DMS 273 treated with DMSO at 0.1 percent for 48 hours (cell line): Measurements from ENCODE around the gene FAM20A.

Experiments
- DNase-seq: peaks from one replicate; lab custom pipeline; 2025; lab: John Stamatoyannopoulos, UW

The FAM20A gene

DNA sequence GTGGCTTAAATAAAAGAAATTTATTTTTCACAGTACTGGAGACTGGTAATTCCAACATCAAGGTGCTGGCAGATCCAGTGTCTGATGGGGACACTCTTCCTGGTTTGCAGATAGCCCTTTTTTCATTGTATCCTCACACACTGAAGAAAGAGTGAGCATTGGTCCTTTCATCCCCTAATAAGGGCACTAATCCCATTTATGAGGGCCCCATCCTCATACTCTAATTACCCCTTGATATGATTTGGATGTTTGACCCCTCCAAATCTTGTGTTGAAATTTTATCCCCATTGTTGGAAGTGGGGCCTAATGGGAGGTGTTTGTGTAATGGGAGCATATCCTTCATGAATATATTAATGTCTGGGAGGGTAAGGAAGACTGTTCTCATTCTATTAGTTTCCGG is 9.4 kb upstream of the FAM20A start:
- DNase-seq, result no peak

DNA sequence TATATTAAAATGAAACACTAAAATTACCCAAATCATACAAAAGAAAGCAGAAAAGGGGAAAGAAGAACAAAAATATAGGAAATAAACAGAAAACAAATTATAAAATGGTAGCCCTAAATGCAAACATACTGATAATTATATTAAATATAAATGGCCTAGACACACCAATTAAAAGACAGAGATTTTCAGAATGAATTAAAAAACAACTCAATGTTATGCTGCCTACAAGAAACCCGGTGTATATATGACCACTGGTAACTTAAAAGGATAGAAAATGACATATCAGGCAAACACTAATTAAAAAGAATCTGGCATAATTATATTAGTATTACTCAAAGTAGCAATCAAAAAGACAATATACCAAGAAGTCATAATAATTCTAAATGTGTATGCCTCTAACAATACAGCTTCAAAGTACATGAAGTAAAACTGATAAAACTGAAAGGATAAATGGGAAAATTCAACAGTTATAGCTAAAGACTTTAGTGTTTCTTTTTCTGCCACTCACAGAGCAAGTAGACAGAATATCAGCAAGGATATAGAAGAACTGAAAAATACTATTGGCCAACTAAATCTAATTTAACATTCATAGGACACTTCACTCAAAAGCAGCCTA is 7.5 kb upstream of the FAM20A start:
- no peak for DNase-seq

DNA sequence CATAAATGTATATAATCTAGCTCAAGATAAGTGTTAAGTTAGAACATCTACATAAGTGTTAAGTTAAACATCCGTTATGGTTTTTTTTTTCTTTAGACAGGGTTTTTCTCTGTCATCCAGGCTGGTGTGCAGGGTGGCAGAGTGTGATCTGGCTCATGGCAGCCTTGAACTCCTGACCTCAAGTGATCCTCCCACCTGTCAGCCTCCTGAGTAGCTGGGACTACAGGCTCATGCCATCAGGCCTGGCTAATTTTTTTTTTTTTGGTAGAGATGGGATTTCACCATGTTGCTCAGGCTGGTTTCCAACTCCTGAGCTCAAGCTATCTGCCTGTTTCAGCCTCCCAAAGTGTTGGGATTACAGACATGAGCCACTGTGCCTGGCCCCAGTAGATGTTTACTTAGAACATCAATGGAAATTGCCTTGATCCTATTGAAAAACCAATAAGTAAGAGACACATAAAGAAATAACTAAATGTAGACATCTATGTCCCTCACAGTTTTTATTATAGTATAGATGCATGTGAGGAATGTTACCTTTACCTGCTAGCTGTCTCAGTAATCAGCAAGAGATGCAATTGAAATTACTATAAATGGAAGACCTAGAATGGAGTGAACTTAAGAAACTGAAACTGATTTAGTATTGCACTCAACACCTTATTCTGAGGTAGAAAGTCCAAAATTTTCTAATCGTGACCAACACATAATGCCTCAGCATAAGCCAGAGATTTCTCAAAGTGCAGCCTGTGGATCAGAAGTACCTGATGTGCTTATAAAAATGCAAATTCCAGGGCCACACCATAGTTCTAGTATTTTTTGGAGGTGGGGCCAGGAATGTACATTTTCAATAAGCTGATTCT is 5.5 kb upstream of the FAM20A start:
- no peak for DNase-seq

DNA sequence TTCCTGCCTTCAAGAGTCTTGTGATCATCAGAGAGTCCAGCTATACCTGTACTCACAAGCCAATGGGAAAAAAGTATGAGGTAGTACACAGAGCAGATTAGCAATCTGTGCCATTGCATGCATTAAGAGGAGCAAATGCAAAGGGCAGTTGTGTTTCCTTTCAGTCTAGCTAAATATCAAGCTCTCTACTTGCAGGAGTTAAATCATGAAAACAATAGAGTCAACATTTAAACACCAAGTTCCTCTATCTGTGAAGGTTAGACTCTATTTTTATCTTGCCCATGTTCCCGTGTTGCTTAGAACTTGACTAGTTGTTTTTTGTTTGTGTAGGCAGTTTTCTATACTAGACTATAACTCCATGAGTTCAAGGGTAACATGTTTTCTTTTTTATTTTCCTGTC is 4.7 kb upstream of the FAM20A start:
- no peak for DNase-seq

DNA sequence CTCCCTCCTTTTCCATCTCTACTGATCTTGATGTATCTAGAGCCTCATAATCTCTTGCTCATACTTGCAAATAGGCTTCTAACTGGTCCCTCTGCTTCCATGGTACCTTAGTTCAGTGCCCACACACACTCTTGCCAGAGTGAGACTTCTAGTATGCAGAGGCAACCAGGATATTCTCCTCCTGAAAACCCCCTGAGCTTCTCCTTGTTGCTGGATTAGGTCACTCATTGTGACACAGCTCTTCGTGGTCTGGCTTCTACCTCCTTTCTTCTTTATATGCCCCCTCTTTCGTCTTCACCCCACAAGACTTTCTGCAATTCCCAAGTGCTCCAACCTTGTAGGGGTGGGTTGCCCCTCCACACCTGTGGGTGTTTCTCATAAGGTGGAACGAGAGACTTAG is 2.5 kb upstream of the FAM20A start:
- no peak for DNase-seq

DNA sequence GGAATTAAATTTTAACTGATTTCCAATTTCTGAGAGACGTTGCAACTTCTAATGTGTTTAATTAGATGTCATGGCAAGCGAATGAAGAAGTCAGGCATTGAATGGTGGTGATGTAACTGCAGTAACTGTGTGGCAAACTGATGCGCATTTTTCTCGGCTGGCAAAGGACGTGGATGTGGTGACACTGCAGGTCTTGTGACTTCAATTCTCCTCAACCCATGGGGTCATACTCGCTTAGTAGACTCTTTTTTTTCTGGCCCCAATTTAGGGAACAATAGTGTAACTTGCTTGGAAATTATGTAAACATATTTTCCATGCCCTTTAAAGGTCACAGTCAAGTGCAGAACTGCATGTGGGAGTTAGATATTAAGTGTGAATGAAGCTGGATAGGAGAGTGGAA is 1.9 kb upstream of the FAM20A start:
- DNase-seq, result no peak

DNA sequence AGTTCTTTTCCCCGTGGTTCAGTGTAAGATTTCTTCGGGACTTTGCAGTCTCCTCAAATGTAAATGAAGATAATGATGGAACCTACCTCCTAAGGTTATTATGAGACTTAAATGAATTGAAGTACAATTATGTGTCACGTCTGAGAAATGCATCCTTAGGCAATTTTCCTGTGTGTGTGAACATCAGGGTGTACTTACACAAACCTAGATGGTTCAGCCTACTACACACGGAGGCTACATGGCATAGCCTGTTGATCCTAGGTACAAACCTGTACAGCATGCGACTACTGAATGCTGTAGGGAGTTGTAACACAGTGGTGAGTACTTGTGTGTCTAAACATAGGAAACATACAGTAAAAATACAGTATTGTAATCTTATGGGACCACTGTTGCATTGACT is 1.1 kb upstream of the FAM20A start:
- no peak for DNase-seq

DNA sequence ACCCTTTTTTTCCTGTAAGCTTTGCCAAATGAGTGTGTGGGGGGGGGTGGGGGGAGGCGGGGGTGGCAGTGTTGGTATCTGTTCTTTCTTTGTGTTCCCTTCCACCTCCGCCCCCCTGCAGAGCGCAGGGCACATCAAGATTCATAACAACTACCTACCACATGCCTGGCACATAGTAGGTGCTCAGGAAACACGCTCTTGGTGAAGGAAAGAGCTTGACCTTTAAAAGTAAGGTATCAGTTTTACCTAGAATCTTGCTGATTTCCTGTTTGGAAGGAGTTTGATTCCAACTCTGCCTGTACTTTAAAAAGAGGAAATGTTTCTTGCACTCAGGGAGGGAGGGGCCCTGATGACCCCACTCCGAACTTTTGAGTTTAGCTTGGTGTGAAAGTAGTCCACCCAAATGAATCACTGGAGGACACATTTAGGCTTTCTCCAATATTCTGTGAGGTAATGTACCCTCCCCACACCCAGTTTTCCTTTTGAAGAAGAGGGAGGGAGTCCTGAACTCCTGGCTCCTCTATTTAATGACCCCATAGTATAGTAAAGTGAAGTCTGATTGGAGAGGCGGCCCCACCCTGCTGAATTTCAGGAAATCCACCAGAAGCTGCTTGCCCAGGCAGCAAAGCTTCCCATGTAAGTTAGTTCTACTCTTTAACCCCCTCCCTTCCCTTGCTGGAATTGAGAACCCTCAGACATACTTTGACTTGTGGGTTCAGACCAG is 560 bp upstream of the FAM20A start:
- no peak for DNase-seq

DNA sequence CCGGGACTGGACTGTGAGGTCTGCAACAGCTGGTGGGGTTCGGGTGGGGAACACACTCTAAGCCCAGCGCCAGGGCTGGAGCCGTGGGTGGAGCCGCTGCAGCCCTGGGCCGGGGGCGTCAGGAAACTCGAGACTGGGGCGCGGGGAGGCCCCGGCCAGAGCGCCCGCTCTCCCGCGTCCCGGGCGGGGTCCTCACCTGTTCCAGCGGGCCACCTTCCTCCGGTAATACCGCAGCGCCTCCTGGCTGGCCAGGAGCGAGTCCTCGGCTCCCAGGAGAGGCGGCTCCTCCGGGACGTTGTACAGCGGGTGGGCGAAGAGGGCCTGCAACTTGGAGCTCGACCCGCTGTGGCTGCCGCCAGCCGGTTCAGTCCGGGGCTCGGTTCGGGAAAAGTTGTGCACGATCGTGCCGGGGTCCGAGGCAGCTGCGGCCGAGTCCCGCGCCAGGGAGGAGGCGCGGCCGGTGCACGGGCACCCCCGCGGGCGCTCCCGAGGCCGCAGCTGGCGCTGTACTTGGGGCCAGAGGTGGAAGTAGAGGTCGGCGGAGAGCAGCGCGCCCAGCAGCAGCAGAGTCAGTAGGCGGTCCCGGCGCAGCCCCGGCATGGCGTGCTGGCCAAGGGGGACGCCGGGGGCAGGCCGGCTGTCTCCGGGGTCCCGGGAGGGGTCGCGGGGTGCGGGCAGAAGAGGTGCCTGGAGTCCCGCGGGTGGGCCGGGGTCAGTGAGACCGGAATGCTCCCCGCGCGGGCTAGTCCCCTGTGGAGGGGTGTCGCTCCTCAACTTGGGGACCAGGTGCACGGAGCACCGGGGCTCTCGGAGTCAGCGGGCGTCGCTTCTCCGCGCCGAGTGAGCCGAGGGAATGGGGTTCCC is 868 bp downstream of the FAM20A start:
- DNase-seq, result no peak

DNA sequence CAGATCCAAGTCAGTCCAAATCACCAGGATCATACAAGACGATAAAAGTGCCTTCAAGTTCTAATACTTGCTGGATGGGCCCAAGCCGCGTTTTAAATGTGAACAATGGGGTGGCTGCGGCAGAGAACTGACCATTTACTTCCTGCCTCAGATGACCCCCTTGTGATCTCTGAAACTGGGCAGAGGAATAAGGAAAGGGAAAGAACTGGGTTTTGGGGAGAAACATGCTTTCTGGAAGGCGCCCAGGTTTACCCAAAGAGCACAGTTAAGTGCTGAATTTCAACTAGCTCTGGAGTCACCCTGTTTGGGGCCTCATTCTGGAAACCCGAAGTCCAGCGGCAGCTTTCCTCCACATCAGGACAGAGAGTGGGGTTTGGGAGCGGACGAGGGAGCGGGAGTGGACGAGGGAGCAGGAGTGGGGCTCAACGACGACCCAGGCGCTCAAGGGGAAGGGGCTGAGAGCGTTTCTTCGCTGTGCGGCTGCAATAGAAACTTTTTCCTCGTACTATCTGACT is 1.6 kb downstream of the FAM20A start:
- DNase-seq, result no peak

DNA sequence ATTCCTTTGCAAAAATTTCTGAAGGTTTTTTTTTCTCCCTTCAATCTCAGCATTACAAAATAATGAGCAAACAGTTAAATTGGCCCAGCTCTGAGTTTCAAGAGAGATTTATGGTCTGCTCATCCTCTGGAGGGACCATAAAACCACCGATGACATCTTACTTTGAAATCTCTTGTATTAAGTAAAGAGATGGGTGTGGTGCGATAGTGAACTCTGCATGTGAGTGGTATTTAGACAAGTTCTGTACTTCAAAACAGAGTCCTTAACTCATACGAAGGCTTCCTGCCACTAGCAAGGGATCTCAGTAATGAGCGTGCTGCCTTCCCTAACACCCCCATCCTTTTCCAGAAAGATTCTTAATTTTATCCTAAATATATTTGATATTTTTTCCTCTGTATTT is 2.1 kb downstream of the FAM20A start:
- no peak for DNase-seq

DNA sequence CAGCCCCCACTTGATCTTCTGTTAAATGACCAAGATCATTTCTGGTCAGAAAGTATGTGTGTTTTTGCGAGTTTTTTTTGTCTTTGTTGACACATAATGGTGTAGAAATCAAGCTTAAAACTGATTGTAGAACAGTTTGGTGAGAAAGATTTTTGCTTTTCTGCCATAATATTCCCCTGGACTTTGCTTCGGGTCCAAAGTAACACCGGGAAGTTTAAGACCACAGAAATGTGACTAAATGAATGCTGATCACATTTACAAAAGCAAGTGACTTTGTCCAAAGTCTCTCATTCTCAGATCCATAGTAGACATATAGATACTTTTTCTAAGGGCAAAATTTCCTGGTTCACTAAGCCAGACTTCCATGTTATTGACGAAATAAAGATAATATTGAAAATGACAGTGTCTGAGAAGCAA is 2.6 kb downstream of the FAM20A start:
- no peak for DNase-seq

DNA sequence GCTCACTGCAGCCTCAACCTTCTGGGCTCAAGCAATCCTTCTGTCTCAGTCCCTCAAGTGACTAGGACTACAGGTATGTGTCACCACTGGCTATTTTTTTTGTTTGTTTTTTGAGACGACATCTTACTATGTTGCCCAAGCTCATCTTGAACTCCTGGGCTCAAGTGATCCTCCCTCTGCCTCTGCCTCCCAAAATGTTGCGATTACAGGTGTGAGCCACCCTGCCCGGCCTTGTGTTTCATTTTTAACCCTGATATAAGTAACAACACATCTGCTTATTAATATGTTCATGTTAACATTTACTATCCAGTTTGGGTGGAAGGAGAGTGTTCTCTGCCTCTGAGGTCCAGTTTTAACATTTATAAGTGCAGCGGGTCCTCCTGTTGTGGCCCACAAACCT is 3.1 kb downstream of the FAM20A start:
- DNase-seq, result no peak

DNA sequence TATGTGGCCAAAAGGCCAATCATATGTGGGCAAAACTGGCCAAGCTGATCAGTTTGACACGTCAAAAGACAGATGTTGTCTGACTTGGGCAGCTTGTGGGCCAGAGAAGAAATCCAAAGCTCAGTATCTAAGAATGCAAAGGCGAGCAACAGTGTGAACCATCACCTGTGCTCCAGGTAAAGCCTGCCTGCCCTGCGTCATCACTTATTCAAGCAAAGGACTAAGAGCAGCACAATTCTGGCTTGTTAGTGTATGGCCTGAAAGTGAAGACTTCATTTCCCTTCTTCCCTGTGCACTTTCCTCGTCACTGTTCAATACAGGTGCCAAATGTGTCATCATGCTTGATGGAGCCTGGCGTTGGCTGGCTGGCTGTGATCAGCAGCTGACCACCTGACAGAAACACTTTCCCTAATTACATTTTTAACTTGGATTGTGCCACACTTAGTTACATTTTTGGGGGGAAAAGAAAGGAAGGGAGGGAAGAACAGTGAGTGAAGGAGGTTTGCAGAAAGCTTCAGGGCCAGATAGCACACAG is 4.7 kb downstream of the FAM20A start:
- no peak for DNase-seq

DNA sequence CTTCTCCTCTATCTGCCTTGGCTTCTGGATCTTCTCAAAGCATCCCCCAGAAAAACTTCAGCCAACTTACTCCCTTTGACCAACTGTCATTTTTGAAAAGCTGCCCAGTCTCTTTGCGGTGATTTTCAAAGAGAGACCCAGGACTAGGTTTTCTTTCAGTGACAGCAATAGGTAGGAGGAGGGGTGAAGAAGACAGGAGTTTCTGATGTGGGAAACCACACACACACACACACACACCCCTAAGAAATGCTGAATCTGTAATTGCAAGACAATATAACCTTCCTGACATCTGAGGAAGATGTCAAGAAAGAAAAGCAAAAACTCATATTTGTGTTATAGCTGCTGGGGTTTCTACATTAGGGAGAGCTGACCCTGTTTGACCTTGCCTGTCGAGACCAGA is 5.2 kb downstream of the FAM20A start:
- DNase-seq, result no peak

DNA sequence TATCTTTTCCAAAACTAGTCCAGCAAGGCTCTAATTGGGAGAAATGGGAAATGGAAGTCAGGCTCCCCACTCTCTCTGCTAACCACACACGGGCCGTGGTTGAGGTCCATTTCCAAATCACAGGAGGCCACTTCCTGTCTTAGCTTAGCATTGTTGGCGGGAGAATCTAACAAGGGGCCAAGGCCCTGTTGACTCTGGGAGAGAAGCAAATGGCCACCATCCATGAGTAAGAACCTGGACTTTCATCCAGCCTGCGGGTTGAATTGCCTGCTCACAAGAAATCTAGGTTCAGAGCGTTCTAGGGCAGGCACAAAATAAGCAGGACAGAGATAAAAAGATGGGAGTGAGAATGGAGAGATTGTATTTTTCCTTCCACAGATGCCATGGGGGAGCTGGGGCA is 5.7 kb downstream of the FAM20A start:
- no peak for DNase-seq

DNA sequence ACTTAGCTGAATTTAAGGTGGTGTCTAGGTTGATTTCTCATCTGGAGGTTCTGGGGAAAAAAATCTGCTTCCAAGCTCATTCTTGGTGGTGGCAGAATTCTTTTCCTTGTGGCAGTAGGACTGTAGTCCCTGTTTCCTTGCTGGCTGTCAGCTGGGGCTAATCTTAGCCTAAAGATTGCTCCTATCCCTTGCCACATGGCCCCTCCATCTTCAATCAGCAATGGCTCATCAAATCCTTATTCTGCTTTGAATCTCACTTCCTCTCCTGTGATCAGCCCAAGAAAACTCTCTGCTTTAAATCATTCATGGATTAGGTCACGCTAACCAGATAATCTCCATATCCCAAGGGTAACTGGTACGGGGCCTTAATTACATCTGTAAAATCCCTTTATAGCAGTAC is 6.6 kb downstream of the FAM20A start:
- no peak for DNase-seq

DNA sequence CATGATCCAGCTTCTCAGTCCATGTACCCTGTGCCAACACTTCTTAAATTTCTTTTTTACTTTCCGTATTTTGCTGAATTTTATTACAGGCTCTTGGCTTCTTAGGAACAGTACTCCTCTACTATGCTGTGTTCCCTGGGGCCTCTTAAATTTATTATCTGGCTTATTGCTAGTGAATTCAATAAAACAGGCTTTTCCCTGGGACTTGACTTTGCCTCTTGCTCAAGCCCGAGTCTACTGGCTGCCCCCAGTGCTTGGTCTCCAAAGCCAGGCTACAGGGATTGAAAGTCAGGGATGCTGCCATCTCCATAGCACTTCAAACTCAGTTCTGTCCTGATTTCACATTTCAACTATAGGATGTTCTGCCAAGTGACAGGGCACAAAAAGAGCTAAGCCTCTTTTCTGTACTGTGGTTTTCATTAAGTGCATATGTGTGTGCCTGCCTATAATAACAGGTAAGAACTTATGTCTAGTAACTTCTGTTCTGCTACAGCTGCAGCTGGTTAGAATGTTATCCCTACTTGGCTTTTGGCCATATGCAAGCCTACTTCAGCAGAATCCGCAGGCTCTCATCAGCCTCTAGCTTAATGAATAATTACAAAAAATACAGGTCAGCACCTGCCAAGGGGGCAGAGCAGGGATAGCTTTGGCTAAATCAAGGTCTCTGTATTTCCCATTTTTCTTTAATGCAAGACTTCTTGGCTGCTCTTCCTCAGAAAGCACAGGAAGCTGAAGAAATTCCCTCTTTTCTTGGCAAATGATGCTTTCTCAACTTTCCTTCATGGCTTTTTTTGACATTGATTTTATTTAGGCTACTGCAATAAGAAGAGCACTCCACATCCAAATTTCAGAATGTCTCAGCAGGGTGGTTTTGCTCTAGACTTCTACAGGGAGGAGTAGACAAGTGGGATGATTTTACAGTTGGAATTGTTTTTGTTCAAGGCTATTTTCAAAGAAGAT is 8.2 kb downstream of the FAM20A start:
- peak; percentile 55 for DNase-seq

DNA sequence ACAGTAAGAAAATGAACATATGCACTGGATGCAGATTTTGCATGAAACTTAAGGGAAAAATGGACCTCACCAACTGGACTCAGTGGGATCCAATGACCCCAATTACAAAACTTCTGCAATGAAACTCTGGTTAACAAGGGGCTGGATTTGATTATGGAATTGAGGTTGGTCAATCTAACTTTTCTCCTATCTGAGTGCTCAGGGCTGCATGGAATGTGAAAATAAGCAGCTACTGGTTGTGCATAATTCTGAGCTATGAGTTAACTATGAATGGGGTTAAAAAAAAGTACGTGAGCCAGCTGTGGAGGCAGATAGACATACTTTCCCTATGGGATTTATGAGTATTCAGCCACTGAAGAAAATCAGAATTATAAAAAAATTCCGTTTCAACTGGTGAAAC is 9.2 kb downstream of the FAM20A start:
- DNase-seq, result no peak

DNA sequence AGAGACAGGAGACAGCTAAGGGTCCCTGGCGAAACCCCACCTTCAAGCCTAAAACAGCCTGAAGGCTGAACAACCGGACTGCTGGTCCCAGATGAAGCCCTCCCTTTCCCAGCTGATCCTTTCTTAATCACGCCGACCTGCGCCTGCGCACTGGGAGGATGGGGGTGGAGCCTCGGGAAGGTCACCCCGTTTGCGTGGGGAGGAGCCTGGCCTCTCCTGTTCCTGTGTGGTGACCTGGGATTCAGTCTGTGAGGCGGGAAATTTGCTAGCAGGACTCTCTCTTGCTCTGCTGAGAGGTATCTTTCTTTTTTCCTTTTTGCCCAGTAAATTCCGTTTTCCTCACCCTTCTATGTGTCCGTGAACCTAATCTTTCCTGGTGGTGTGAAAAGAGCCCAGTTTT is 9.6 kb downstream of the FAM20A start:
- no peak for DNase-seq

DNA sequence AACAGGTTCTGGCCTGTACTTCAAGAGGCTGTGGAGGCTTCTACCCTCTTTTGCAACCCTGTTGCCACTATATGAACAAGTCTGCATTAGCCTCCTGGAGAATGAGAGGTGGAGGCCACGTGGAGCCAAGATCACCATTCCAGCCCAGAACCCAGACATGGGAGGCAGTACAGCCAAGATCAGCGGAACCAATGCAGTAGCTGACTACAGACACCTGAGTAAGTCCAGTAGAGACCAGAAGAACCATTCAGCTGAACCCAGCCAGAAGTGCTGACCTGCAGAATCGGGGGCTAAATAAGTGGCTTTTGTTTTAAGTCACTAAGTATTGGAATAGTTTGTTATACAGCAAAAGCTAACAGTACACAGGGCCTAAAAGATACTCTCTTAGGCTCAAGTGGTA is 12.1 kb downstream of the FAM20A start:
- no peak for DNase-seq
